GM10847 (cell line): ENCODE measurements around the gene ANKRD13D.

Source experiments
- POLR2A ChIP-seq: IDR thresholded peaks from 2 replicates; pipeline ENCODE4 v1.6.1; 2011; ENCODE audit not compliant: insufficient read length; ENCODE audit errors: extremely low read depth

The ANKRD13D gene

GRCh38 chr11:67269401-67270255 lies 19.5 kb upstream of the ANKRD13D start:
- no peak for TF ChIP-seq POLR2A

GRCh38 chr11:67270256-67271204 lies 18.6 kb upstream of the ANKRD13D start:
- TF ChIP-seq POLR2A: no peak

GRCh38 chr11:67271205-67271540 lies 17.9 kb upstream of the ANKRD13D start:
- no peak for TF ChIP-seq POLR2A

GRCh38 chr11:67271541-67272284 lies 17.4 kb upstream of the ANKRD13D start:
- no peak for TF ChIP-seq POLR2A

- TF ChIP-seq POLR2A: no peak
Observed at GRCh38 chr11:67272327-67273259, 16.5 kb upstream of the ANKRD13D start.

- TF ChIP-seq POLR2A: no peak
Observed at GRCh38 chr11:67273260-67273990, 15.7 kb upstream of the ANKRD13D start.

- no peak for TF ChIP-seq POLR2A
Observed at GRCh38 chr11:67274768-67275605, 14.1 kb upstream of the ANKRD13D start.

GRCh38 chr11:67275606-67276409 lies 13.3 kb upstream of the ANKRD13D start:
- no peak for TF ChIP-seq POLR2A

GRCh38 chr11:67276781-67277230 lies 12.3 kb upstream of the ANKRD13D start:
- TF ChIP-seq POLR2A: no peak

GRCh38 chr11:67277231-67277961 lies 11.7 kb upstream of the ANKRD13D start:
- peak; percentile 59 for TF ChIP-seq POLR2A
